ENCODE measurements around the gene PARP14. TPM values are rescaled to one million over a fixed set of nuclear protein-coding genes. Genes with fewer than 3 reads are reported as not detected.
"Not testable (repeated sequence)": the region's sequence is repeated elsewhere in the genome, so short reads cannot be mapped to it uniquely, and the experiment has no call there.

Gene PARP14
- total RNA-seq, 1 experiment from 2014 or later, result 17.6 TPM

GRCh38 chr3:122688996-122689395 is 8.4 kb downstream of the PARP14 start:
- no peaks in the 10 kb centered on the region for H3K4me1 ChIP-seq (replicated peaks)
- H3K36me3 ChIP-seq, result peaks cover 36% of the 10 kb centered on the region
- H3K4me3 ChIP-seq, result no peak overlapping the region
- H3K9me3 ChIP-seq (replicated peaks), result no peaks in the 10 kb centered on the region
- DNase-seq (ENCODE audit: low read depth in 1 of 2, low spot score in 2 of 2), result no peak
- no peaks in the 10 kb centered on the region for H3K27me3 ChIP-seq (replicated peaks)
- H3K27ac ChIP-seq, result no peak overlapping the region

- no peak overlapping the region for H3K27ac ChIP-seq
- no peak overlapping the region for H3K4me3 ChIP-seq
- no peaks in the 10 kb centered on the region for H3K9me3 ChIP-seq (replicated peaks)
- H3K36me3 ChIP-seq, result peaks cover 36% of the 10 kb centered on the region
- no peaks in the 10 kb centered on the region for H3K4me1 ChIP-seq (replicated peaks)
- DNase-seq (ENCODE audit: low read depth in 1 of 2, low spot score in 2 of 2), result no peak
- H3K27me3 ChIP-seq (replicated peaks), result no peaks in the 10 kb centered on the region
Measured at GRCh38 chr3:122689587-122689986, 8.9 kb downstream of the PARP14 start.

DNA sequence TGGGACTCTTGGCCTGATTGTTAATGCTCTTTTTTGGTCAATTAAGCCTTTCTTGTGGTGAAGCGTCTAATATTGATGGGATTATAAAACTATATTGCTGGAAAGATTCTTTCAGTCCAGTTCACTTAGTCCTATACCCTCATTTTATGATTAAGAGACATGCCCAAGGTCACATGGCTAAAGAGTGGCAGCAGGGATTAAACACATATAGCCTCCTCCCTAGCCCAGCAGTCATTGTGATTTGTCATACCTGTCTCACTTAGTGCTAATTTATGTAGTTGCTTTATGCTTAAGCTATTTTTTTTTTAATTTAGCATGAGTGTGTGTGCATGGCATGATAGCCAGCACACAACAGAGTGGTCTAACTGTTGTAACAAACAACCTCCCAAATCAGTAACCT is 9.5 kb downstream of the PARP14 start:
- no peak for DNase-seq (ENCODE audit: low read depth in 1 of 2, low spot score in 2 of 2)

GRCh38 chr3:122691195-122691594 is 10.6 kb downstream of the PARP14 start:
- no peak for DNase-seq (ENCODE audit: low read depth in 1 of 2, low spot score in 2 of 2)
- Histone ChIP-seq H3K4me3 (no peak overlapping the region), H3K27me3 (replicated peaks) (no peaks in the 10 kb centered on the region), H3K27ac (no peak overlapping the region), H3K36me3 (peaks cover 36% of the 10 kb centered on the region), H3K9me3 (replicated peaks) (no peaks in the 10 kb centered on the region), H3K4me1 (replicated peaks) (no peaks in the 10 kb centered on the region)

More for the DNA sequence above, 9.5 kb downstream of the PARP14 start:
- Histone ChIP-seq H3K36me3 (peaks cover 36% of the 10 kb centered on the region), H3K4me3 (no peak overlapping the region), H3K9me3 (replicated peaks) (no peaks in the 10 kb centered on the region), H3K27me3 (replicated peaks) (no peaks in the 10 kb centered on the region), H3K4me1 (replicated peaks) (no peaks in the 10 kb centered on the region), H3K27ac (no peak overlapping the region)

DNA sequence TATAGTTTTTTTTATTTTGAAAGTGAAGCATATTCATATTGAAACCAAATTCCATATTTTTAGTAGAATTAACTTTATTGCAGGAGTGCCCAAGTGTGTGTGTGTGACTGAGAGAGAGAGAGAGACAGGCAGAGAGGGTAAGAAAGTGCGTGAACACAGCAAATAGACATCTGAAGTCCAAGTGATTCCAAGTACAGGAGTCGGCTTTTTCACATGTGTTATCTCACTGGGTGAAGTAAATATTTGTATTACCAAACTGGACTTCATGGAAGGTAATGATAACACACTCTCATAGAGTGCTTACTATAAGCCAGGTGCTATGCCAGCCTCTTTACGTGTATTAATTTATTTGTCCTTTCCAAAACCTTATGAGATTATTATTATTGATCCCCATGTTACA is 12.0 kb downstream of the PARP14 start:
- Histone ChIP-seq H3K36me3 (peaks cover 28% of the 10 kb centered on the region), H3K4me1 (replicated peaks) (no peaks in the 10 kb centered on the region), H3K4me3 (no peak overlapping the region), H3K9me3 (replicated peaks) (no peaks in the 10 kb centered on the region), H3K27me3 (replicated peaks) (no peaks in the 10 kb centered on the region), H3K27ac (no peak overlapping the region)
- DNase-seq (ENCODE audit: low read depth in 1 of 2, low spot score in 2 of 2), result no peak

DNA sequence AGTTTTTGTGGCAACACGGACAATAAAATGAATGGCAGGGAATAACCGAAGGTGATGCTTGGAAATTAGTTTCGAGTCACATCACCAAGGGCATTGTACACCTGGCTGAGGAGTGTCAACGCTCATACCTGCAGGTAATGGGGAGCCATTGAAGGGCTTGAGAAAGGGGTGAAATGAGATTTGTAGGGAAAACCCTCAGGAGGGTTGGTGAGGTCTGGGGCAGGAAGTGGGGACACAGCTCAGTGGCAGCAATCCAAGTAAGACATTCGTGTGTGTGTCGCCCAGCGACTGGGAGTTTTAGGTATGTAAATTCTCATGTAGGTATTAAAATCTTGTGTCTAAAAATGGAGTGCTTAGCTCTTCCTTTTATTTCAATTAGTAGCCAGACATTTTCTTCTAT is 14.3 kb downstream of the PARP14 start:
- DNase-seq (ENCODE audit: low read depth in 1 of 2, low spot score in 2 of 2), result no peak
- H3K4me1 ChIP-seq (replicated peaks), result no peaks in the 10 kb centered on the region
- no peaks in the 10 kb centered on the region for H3K27me3 ChIP-seq (replicated peaks)
- no peak overlapping the region for H3K27ac ChIP-seq
- H3K9me3 ChIP-seq (replicated peaks), result no peaks in the 10 kb centered on the region
- H3K36me3 ChIP-seq, result peaks cover 24% of the 10 kb centered on the region
- H3K4me3 ChIP-seq, result no peak overlapping the region

DNA sequence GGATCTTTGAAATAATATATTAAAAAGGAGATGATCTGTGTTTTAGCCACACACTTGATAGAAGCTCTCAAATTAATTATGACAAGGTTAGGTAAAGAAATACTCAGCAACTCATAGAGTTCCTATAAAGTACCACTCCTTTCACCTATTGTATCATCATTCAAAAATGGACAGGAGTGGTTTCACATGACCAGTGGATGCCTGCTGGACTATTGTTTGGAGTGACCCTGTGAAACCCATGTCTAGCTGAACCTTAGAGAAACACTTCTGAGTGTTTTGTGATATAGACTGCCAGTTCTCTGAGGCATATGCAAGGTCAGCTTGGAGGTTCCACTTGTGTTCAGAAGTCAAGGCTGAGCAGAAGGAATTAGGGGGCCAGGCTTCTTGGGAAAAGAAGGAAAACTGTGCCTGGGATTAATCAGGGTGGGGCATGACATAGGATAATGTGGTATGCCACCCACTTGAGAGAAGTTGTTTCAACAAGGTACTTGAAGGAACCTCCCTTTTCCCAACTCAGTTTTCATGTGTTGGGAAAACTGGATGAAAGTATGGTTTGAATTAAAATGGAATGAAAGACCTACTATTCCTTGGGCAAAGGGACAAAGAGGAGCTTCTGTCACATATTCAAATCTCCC is 15.4 kb downstream of the PARP14 start:
- no peak for DNase-seq (ENCODE audit: low read depth in 1 of 2, low spot score in 2 of 2)
- Histone ChIP-seq H3K27ac (no peak overlapping the region), H3K4me1 (replicated peaks) (no peaks in the 10 kb centered on the region), H3K27me3 (replicated peaks) (no peaks in the 10 kb centered on the region), H3K36me3 (peaks cover 23% of the 10 kb centered on the region), H3K4me3 (no peak overlapping the region), H3K9me3 (replicated peaks) (no peaks in the 10 kb centered on the region)

DNA sequence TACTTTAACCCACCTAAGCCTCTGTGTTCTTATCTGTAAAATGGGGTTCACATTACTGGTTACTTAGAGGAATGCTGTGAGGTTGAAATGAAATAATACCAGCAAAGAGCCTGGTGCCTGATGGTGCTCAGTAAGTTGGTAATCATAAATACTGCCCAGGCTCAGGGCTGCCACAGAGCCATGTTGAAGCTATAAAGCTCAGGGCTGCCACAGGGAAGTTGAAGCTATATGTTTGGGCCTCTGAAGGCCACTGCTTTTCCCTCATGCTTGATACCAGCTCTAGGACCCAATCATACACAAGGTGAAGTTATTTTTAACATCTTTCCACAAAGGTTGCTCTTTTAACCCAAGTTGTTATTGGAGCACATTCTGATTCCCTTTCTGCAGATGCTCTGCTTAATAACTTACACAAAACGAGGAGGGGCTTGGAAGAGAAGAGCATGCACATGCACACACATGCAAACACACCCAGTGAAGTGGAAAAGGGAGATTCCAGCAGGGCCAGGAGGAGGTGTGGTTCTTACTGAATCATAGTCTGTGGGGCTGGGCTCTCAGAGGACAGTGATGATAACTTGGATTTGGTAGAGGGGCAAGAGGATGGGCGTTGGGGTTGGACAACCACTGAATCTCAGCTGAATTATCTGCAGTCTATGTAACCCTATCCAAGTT is 17.4 kb downstream of the PARP14 start:
- Histone ChIP-seq H3K9me3 (replicated peaks) (no peaks in the 10 kb centered on the region), H3K27me3 (replicated peaks) (no peaks in the 10 kb centered on the region), H3K36me3 (peaks cover 7% of the 10 kb centered on the region; the same call in 1 of the 2 replicates), H3K27ac (no peak overlapping the region), H3K4me1 (replicated peaks) (no peaks in the 10 kb centered on the region), H3K4me3 (no peak overlapping the region)
- DNase-seq (ENCODE audit: low read depth in 1 of 2, low spot score in 2 of 2), result no peak

DNA sequence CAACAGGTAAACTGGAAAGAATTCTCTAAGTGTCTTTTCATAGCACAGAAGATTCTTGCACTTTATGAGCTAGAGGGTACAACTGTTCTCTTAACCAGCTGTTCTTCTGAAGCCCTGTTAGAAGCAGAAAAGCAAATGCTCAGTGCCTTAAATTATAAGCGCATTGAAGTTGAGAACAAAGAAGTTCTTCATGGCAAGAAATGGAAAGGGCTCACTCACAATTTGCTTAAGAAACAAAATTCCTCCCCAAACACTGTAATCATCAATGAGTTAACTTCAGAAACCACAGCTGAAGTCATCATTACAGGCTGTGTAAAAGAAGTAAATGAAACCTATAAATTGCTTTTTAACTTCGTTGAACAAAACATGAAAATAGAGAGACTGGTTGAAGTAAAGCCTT is 19.6 kb downstream of the PARP14 start:
- no peak for DNase-seq (ENCODE audit: low read depth in 1 of 2, low spot score in 2 of 2)
- H3K27me3 ChIP-seq (replicated peaks), result no peaks in the 10 kb centered on the region
- H3K4me3 ChIP-seq, result no peak overlapping the region
- peaks cover 3% of the 10 kb centered on the region; the same call in 1 of the 2 replicates for H3K36me3 ChIP-seq
- H3K27ac ChIP-seq, result no peak overlapping the region
- H3K9me3 ChIP-seq (replicated peaks), result no peaks in the 10 kb centered on the region
- H3K4me1 ChIP-seq (replicated peaks), result no peaks in the 10 kb centered on the region

DNA sequence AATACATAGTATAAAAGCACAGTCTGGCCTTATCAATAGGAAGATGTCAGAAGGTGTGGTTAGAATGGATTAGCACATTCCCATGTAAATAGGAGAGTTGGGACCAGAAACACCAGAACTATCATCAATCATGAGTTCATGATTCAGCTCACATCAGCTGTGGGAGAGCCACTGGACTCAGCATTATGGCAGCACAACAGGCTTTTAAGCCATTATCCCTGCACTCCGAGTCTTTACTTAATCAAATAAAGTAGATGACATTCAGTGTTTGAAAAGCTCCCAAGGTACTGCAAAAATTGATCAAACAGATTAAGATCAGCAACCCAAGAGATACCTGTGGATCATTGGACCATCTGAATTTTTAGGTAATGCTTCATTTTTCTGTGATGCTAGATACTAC is 24.7 kb downstream of the PARP14 start:
- no peak for DNase-seq (ENCODE audit: low read depth in 1 of 2, low spot score in 2 of 2)
- Histone ChIP-seq H3K4me3 (no peak overlapping the region), H3K4me1 (replicated peaks) (no peaks in the 10 kb centered on the region), H3K9me3 (replicated peaks) (no peaks in the 10 kb centered on the region), H3K27me3 (replicated peaks) (no peaks in the 10 kb centered on the region), H3K36me3 (peaks cover 2% of the 10 kb centered on the region; the same call in 1 of the 2 replicates), H3K27ac (no peak overlapping the region)

DNA sequence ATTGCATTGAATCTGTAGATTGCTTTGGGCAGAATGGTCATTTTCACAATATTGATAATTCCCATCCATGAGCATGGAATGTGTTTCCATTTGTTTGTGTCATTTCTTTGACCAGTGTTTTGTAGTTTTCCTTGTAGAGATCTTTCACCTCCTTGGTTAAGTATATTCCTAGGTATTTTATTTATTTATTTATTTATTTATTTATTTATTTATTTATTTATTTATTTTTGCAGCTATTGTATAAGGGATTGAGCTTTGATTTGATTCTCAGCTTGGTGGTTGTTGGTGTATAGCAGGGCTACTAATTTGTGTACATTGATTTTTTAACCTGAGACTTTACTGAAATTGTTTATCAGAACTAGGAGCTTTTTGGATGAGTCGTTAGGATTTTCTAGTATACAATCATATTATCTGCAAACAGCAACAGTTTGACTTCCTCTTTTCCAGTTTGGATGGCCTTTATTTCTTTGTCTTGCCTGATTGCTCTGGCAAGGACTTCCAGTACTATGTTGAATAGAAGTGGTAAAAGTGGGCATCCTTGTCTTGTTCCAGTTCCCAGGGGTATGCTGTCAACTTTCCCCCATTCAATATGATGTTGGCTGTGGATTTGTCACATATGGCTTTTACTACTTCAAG is 30.1 kb downstream of the PARP14 start:
- H3K36me3 ChIP-seq, result peaks cover 13% of the 10 kb centered on the region
- not testable (repeated sequence) for H3K27ac ChIP-seq; H3K27me3 ChIP-seq (replicated peaks); H3K9me3 ChIP-seq (replicated peaks); H3K4me3 ChIP-seq; H3K4me1 ChIP-seq (replicated peaks); DNase-seq (ENCODE audit: low read depth in 1 of 2, low spot score in 2 of 2)

DNA sequence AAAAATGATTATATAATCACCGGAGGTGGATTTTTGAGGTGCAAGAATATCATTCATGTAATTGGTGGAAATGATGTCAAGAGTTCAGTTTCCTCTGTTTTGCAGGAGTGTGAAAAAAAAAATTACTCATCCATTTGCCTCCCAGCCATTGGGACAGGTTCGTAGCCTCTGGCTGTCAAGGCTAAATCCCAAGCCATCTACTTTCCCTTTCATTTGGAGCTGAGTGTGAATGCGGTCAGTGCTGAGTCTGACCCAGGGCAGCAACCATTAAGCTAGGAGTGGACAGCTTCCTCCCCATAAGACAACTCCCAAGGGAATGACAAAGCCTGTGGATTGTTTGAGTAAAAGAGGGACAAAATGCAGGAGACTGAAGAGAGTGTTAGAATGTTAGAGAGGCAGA is 33.6 kb downstream of the PARP14 start:
- Histone ChIP-seq H3K4me1 (replicated peaks) (no peaks in the 10 kb centered on the region), H3K27ac (no peak overlapping the region), H3K27me3 (replicated peaks) (no peaks in the 10 kb centered on the region), H3K9me3 (replicated peaks) (no peaks in the 10 kb centered on the region), H3K4me3 (no peak overlapping the region), H3K36me3 (peaks cover 38% of the 10 kb centered on the region)
- DNase-seq (ENCODE audit: low read depth in 1 of 2, low spot score in 2 of 2), result no peak

DNA sequence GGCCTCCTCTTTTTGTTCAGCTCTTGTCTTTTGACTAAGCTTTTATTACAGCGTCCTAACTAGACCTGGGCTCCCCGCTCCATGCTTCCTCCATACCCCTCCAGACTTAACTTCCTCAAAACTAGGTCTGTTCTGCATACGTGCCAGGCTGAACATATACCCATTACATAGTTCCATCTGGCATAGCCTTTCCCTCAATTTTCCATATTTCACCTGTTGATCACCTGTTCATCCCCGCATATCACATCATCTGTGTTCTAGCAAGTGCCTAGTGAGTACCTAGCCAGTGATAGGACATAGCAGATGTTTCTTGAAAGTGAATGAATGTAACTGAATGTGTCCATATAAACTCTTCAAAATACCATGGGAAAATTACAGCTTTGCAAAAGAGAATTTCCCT is 36.0 kb downstream of the PARP14 start:
- Histone ChIP-seq H3K9me3 (replicated peaks) (no peaks in the 10 kb centered on the region), H3K4me1 (replicated peaks) (no peaks in the 10 kb centered on the region), H3K27ac (no peak overlapping the region), H3K4me3 (no peak overlapping the region), H3K36me3 (peaks cover 38% of the 10 kb centered on the region), H3K27me3 (replicated peaks) (no peaks in the 10 kb centered on the region)
- DNase-seq (ENCODE audit: low read depth in 1 of 2, low spot score in 2 of 2), result no peak

- no peak for DNase-seq (ENCODE audit: low read depth in 1 of 2, low spot score in 2 of 2)
- Histone ChIP-seq H3K36me3 (peaks cover 28% of the 10 kb centered on the region), H3K9me3 (replicated peaks) (no peaks in the 10 kb centered on the region), H3K4me3 (no peak overlapping the region), H3K27me3 (replicated peaks) (no peaks in the 10 kb centered on the region), H3K4me1 (replicated peaks) (no peaks in the 10 kb centered on the region), H3K27ac (no peak overlapping the region)
Measured at GRCh38 chr3:122719273-122719921, 38.8 kb downstream of the PARP14 start.
